Cardiac muscle cell (in vitro differentiated cells and primary cell): ENCODE measurements around the gene MYRFL. TPM values are rescaled to one million over a fixed set of nuclear protein-coding genes. Genes with fewer than 3 reads are reported as not detected.
A peak's percentile ranks its signal among the peaks of the same experiment; 100 is the strongest.
"Not testable (repeated sequence)": the region's sequence is repeated elsewhere in the genome, so short reads cannot be mapped to it uniquely, and the experiment has no call there.

ENCODE experiments used
- DNase-seq, 2 donors: peaks; one replicate each; pipeline versions ENCODE4 v3.0.0 to v3.0.0-alpha.2; 2010 to 2017; ENCODE audit warnings: low read depth in 1 of 2, low spot score in 1 of 2
- H3K27ac ChIP-seq: fragments of 200-600 bp; sonication (generic); 2 replicates; pipeline ENCODE4 v1.5.1; 2016
- H3K27me3 ChIP-seq: fragments of 200-600 bp; sonication (generic); 2 replicates; pipeline ENCODE4 v1.6.0; 2016; ENCODE audit warnings: control low read depth
- H3K36me3 ChIP-seq: fragments of 200-600 bp; sonication (generic); 2 replicates; pipeline ENCODE4 v1.5.1; 2016; ENCODE audit warnings: control low read depth
- H3K4me1 ChIP-seq: fragments of 200-600 bp; sonication (generic); 2 replicates; pipeline ENCODE4 v1.8.1; 2017; ENCODE audit warnings: low read depth, mild to moderate bottlenecking, mixed run types
- H3K4me3 ChIP-seq: fragments of 200-600 bp; sonication (generic); 2 replicates; pipeline ENCODE4 v1.5.1; 2016; ENCODE audit warnings: mild to moderate bottlenecking
- H3K9me3 ChIP-seq: fragments of 200-600 bp; sonication (generic); 2 replicates; pipeline ENCODE4 v1.5.1; 2017; ENCODE audit warnings: low read depth, mild to moderate bottlenecking, control low read depth
- CTCF ChIP-seq: IDR thresholded peaks from 2 replicates; pipeline ENCODE4 v1.5.1; 2012; ENCODE audit warnings: low read depth, mild to moderate bottlenecking, low read length
- polyA plus RNA-seq: library from polyadenylated mRNA; unstranded; fragments of >200 nt; fragmentation: Nextera tagmentation; extraction: Ambion mirVana; gene quantifications from 2 replicates; pipeline ENCODE4 v1.2.1, GENCODE V29; 2016
- total RNA-seq: library from RNA; depleted of rRNA; stranded (reverse); fragments of >200 nt; gene quantifications from 2 replicates; pipeline ENCODE4 v1.2.3, GENCODE V29; 2016

Gene MYRFL
- total and polyA plus RNA-seq, 2 experiments from 2014 or later: 2.2 to 3.5 TPM

DNA sequence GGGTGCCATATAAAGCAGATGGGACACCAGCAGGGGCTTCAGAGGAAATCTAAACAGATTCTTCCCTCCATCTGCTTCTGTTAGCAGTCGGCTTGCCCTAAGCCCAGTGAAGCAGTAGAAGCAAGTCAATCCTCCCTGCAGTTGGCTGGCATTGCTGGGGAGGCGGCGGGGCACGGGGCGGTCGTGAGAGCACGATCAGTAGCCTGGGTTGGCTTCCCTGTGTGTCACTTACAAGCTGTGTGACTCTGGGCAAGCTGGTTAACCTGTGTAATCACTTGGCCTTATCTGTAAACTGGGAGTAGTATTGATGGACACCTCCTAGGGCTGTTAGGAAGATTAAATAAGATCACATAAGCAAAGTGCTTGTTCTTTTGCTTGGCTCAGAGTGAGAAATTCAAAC, 19.4 kb downstream of the MYRFL start:
- H3K4me1 ChIP-seq: no peaks in the 10 kb centered on the region
- no peak overlapping the region for H3K27ac ChIP-seq
- H3K36me3 ChIP-seq: no peaks in the 10 kb centered on the region
- no peak for TF ChIP-seq CTCF
- no peaks in the 10 kb centered on the region for H3K9me3 ChIP-seq
- DNase-seq: no peak
- H3K27me3 ChIP-seq: no peaks in the 10 kb centered on the region
- no peak overlapping the region for H3K4me3 ChIP-seq

GRCh38 chr12:69844836-69845235, 19.8 kb downstream of the MYRFL start:
- DNase-seq: no peak
- Histone ChIP-seq H3K27ac (no peak overlapping the region), H3K4me3 (no peak overlapping the region), H3K27me3 (no peaks in the 10 kb centered on the region), H3K36me3 (no peaks in the 10 kb centered on the region), H3K4me1 (no peaks in the 10 kb centered on the region), H3K9me3 (no peaks in the 10 kb centered on the region)
- TF ChIP-seq CTCF: no peak

DNA sequence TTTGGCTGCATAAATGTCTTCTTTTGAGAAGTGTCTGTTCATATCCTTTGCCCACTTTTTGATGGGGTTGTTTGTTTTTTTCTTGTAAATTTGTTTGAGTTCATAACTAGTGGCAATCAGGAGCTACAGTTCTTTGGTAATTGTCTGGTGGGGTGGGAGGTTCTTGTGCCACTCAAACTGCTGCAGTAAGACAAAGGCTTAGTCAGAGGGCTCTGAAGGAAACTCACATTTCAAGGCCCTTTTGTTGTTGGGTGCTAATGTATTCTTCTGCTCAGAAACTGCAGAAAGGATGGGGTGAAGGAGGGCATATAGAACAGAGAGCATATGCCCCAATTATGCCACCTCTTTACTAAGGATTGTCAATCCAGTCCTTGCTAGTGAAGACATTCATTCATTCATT, 21.9 kb downstream of the MYRFL start:
- H3K4me1 ChIP-seq: no peaks in the 10 kb centered on the region
- H3K36me3 ChIP-seq: no peaks in the 10 kb centered on the region
- TF ChIP-seq CTCF: no peak
- no peak overlapping the region for H3K27ac ChIP-seq
- H3K27me3 ChIP-seq: no peaks in the 10 kb centered on the region
- H3K9me3 ChIP-seq: no peaks in the 10 kb centered on the region
- no peak overlapping the region for H3K4me3 ChIP-seq
- no peak for DNase-seq

GRCh38 chr12:69851976-69852375, 26.9 kb downstream of the MYRFL start:
- H3K27me3 ChIP-seq: no peaks in the 10 kb centered on the region
- peak in 1 of 2 donors; percentile 79 for DNase-seq
- no peak overlapping the region for H3K4me3 ChIP-seq
- no peak overlapping the region for H3K27ac ChIP-seq
- no peaks in the 10 kb centered on the region for H3K36me3 ChIP-seq
- H3K9me3 ChIP-seq: peaks cover 3% of the 10 kb centered on the region
- no peak for TF ChIP-seq CTCF
- no peaks in the 10 kb centered on the region for H3K4me1 ChIP-seq

DNA sequence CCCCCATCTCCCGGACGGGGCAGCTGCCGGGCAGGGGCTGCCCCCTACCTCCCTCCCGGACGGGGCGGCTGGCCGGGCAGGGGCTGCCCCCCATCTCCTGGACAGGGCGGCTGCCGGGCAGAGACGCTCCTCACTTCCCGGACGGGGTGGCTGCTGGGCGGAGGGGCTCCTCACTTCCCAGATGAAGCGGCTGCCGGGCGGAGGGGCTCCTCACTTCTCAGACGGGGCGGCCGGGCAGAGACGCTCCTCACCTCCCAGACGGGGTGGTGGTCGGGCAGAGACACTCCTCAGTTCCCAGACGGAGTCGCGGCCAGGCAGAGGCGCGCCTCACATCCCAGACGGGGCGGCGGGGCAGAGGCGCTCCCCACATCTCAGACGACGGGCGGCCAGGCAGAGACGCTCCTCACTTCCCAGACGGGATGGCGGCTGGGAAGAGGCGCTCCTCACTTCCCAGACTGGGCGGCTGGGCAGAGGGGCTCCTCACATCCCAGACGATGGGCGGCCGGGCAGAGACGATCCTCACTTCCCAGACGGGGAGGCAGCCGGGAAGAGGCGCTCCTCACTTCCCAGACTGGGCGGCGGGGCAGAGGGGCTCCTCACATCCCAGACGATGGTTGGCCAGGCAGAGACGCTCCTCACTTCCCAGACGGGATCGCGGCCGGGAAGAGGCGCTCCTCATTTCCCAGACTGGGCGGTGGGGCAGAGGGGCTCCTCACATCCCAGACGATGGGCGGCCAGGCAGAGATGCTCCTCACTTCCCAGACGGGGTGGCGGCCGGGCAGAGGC, 28.3 kb downstream of the MYRFL start:
- H3K4me1 ChIP-seq, H3K27ac ChIP-seq, H3K27me3 ChIP-seq, H3K36me3 ChIP-seq, H3K4me3 ChIP-seq, DNase-seq, H3K9me3 ChIP-seq: not testable (repeated sequence)

- no peaks in the 10 kb centered on the region for H3K36me3 ChIP-seq
- no peak for DNase-seq
- no peak overlapping the region for H3K4me3 ChIP-seq
- no peaks in the 10 kb centered on the region for H3K9me3 ChIP-seq
- no peak for TF ChIP-seq CTCF
- H3K27ac ChIP-seq: no peak overlapping the region
- H3K27me3 ChIP-seq: no peaks in the 10 kb centered on the region
- H3K4me1 ChIP-seq: no peaks in the 10 kb centered on the region
Measured at GRCh38 chr12:69866698-69867097, 41.7 kb downstream of the MYRFL start.
